IMR-90 (cell line): ENCODE measurements around the gene ZNF611. TPM values are rescaled to one million over a fixed set of nuclear protein-coding genes. Genes with fewer than 3 reads are reported as not detected.

Experiments
- ATAC-seq: fragments of 200-7000 bp; cut with Tn5 transposase; 2 replicates; pipeline ENCODE4 v1.9.1; 2020; ENCODE audit warnings: low read depth, mild to moderate bottlenecking, moderate library complexity
- BruUV-seq: library from RNA; stranded (reverse); fragments of 400-500 nt; replicated peaks from 2 replicates; lab custom pipeline; 2021; lab: Mats Ljungman, UMichigan
- CTCF ChIA-PET: fragments of 300-600 bp; formaldehyde crosslinking; extraction: SDS; loops from one replicate; lab custom pipeline; 2021; ENCODE audit warnings: antibody characterized with exemption; lab: Yijun Ruan, JAX
- POLR2A ChIA-PET: fragments of 300-600 bp; sonication (Branson Sonifier 250); formaldehyde crosslinking; loops from one replicate; lab custom pipeline; 2022; ENCODE audit warnings: antibody characterized with exemption; ENCODE audit not compliant: unreplicated experiment; lab: Charles Lee
- DNase-seq: peaks from one replicate; pipeline ENCODE4 v3.0.0; 2013
- H2AFZ ChIP-seq: replicated peaks from 2 replicates; pipeline ENCODE3; 2013; ENCODE audit warnings: low read length, mild to moderate bottlenecking; ENCODE audit not compliant: poor library complexity
- H2AK5ac ChIP-seq: 2 replicates; pipeline ENCODE4 v1.6.1; 2013; ENCODE audit warnings: low read depth, low read length, inconsistent platforms
- H2AK9ac ChIP-seq: replicated peaks from 2 replicates; pipeline ENCODE3; 2013; ENCODE audit warnings: mild to moderate bottlenecking, low read depth, low read length, moderate library complexity; ENCODE audit not compliant: poor library complexity
- H2BK120ac ChIP-seq: 2 replicates; pipeline ENCODE4 v1.6.1; 2013; ENCODE audit warnings: low read depth, low read length, inconsistent platforms
- H2BK15ac ChIP-seq: 3 replicates; pipeline ENCODE4 v1.6.1; 2013; ENCODE audit warnings: low read depth, low read length, inconsistent platforms
- H2BK20ac ChIP-seq: 2 replicates; pipeline ENCODE4 v1.6.1; 2013; ENCODE audit warnings: low read depth, mild to moderate bottlenecking, inconsistent platforms, low read length, moderate library complexity
- H2BK5ac ChIP-seq: 2 replicates; pipeline ENCODE4 v1.6.1; 2013; ENCODE audit warnings: mild to moderate bottlenecking, low read depth, low read length, inconsistent platforms; ENCODE audit not compliant: poor library complexity, severe bottlenecking
- H3K14ac ChIP-seq: replicated peaks from 2 replicates; pipeline ENCODE4 v1.6.1; 2013; ENCODE audit warnings: low read depth, low read length, inconsistent platforms
- H3K18ac ChIP-seq: 2 replicates; pipeline ENCODE4 v1.6.1; 2013; ENCODE audit warnings: low read depth, low read length, control low read depth
- H3K23ac ChIP-seq: 2 replicates; pipeline ENCODE4 v1.6.1; 2013; ENCODE audit warnings: low read depth, low read length, inconsistent platforms
- H3K27ac ChIP-seq: 2 replicates; pipeline ENCODE4 v1.5.1; 2013; ENCODE audit warnings: mild to moderate bottlenecking, control low read depth, low read length; ENCODE audit not compliant: insufficient read depth
- H3K27me3 ChIP-seq: 2 replicates; pipeline ENCODE4 v1.6.1; 2013; ENCODE audit warnings: low read length; ENCODE audit not compliant: control insufficient read depth, insufficient read depth
- H3K36me3 ChIP-seq: 2 replicates; pipeline ENCODE4 v1.6.1; 2013; ENCODE audit warnings: low read length, mixed read lengths; ENCODE audit not compliant: control insufficient read depth, insufficient read depth
- H3K4ac ChIP-seq: 2 replicates; pipeline ENCODE4 v1.6.1; 2013; ENCODE audit warnings: low read depth, low read length, inconsistent platforms
- H3K4me1 ChIP-seq: 2 replicates; pipeline ENCODE4 v1.6.1; 2013; ENCODE audit warnings: low read length, mixed read lengths; ENCODE audit not compliant: control insufficient read depth, insufficient read depth
- H3K4me2 ChIP-seq: 2 replicates; pipeline ENCODE4 v1.6.1; 2013; ENCODE audit warnings: low read depth, mild to moderate bottlenecking, control low read depth, low read length, moderate library complexity
- H3K4me3 ChIP-seq: 2 replicates; pipeline ENCODE4 v1.5.1; 2013; ENCODE audit warnings: low read depth, mild to moderate bottlenecking, control low read depth, low read length, moderate library complexity; ENCODE audit not compliant: insufficient read depth
- H3K56ac ChIP-seq: 2 replicates; pipeline ENCODE4 v1.6.1; 2013; ENCODE audit warnings: low read length, inconsistent platforms; ENCODE audit not compliant: insufficient read depth; ENCODE audit errors: extremely low read depth
- H3K79me1 ChIP-seq, 2 experiments: 2 replicates each; pipeline ENCODE4 v1.6.1; 2013; ENCODE audit warnings: low read length in 2 of 2, inconsistent platforms in 1 of 2, low read depth in 1 of 2
- H3K9ac ChIP-seq: 2 replicates; pipeline ENCODE4 v1.6.1; 2013; ENCODE audit warnings: low read depth, low read length, control low read depth
- H3K9me1 ChIP-seq: 2 replicates; pipeline ENCODE4 v1.6.1; 2013; ENCODE audit warnings: low read length, inconsistent platforms; ENCODE audit not compliant: insufficient read depth
- H3K9me3 ChIP-seq: 2 replicates; pipeline ENCODE4 v1.6.1; 2013; ENCODE audit warnings: low read length; ENCODE audit not compliant: control insufficient read depth, insufficient read depth
- H4K20me1 ChIP-seq: 2 replicates; pipeline ENCODE4 v1.6.1; 2013; ENCODE audit warnings: low read length, inconsistent platforms; ENCODE audit not compliant: insufficient read depth
- H4K5ac ChIP-seq: 2 replicates; pipeline ENCODE4 v1.6.1; 2013; ENCODE audit warnings: mild to moderate bottlenecking, low read depth, low read length, control low read depth
- H4K8ac ChIP-seq, 2 experiments: 2 replicates each; pipeline ENCODE4 v1.6.1; 2013; ENCODE audit warnings: low read depth in 2 of 2, low read length in 2 of 2, control low read depth in 1 of 2, inconsistent platforms in 1 of 2
- H4K91ac ChIP-seq: 2 replicates; pipeline ENCODE4 v1.6.1; 2013; ENCODE audit warnings: low read depth, low read length, inconsistent platforms; ENCODE audit not compliant: insufficient read depth
- BHLHE40 ChIP-seq: fragments of 150-350 bp; IDR thresholded peaks from 2 replicates; pipeline ENCODE4 v1.6.1; 2016; ENCODE audit warnings: mild to moderate bottlenecking, low read depth, low read length
- CEBPB ChIP-seq: IDR thresholded peaks from 2 replicates; pipeline ENCODE4 v1.6.1; 2012; ENCODE audit warnings: low read depth, low read length, improper control_type of control experiment
- CHD1 ChIP-seq: IDR thresholded peaks from 2 replicates; pipeline ENCODE4 v1.6.1; 2012; ENCODE audit warnings: low read depth, low read length, improper control_type of control experiment
- FOS ChIP-seq: fragments of 150-350 bp; IDR thresholded peaks from 2 replicates; pipeline ENCODE4 v1.6.1; 2016; ENCODE audit warnings: low read depth, low read length
- MAFK ChIP-seq: IDR thresholded peaks from 2 replicates; pipeline ENCODE4 v1.6.1; 2012; ENCODE audit warnings: low read depth, low read length, improper control_type of control experiment
- MAZ ChIP-seq: IDR thresholded peaks from 2 replicates; pipeline ENCODE4 v1.6.1; 2012; ENCODE audit warnings: low read depth, mild to moderate bottlenecking, low read length, improper control_type of control experiment, moderate library complexity, borderline replicate concordance
- MXI1 ChIP-seq: IDR thresholded peaks from 2 replicates; pipeline ENCODE4 v1.6.1; 2012; ENCODE audit warnings: low read depth, mild to moderate bottlenecking, low read length, moderate library complexity, borderline replicate concordance
- NFE2L2 ChIP-seq: fragments of 150-350 bp; IDR thresholded peaks from 2 replicates; pipeline ENCODE4 v1.6.1; 2016; ENCODE audit warnings: low read depth, mild to moderate bottlenecking, low read length
- POLR2A ChIP-seq: IDR thresholded peaks from 2 replicates; pipeline ENCODE4 v1.6.1; 2012; ENCODE audit warnings: mild to moderate bottlenecking, low read depth, low read length
- RAD21 ChIP-seq: IDR thresholded peaks from 2 replicates; pipeline ENCODE4 v1.6.1; 2012; ENCODE audit warnings: low read length, improper control_type of control experiment
- RCOR1 ChIP-seq: IDR thresholded peaks from 2 replicates; pipeline ENCODE4 v1.6.1; 2012; ENCODE audit warnings: mild to moderate bottlenecking, low read length, improper control_type of control experiment; ENCODE audit not compliant: insufficient replicate concordance
- RFX5 ChIP-seq: IDR thresholded peaks from 2 replicates; pipeline ENCODE4 v1.8.0; 2012; ENCODE audit warnings: low read depth, mild to moderate bottlenecking, low read length, moderate library complexity
- SMC3 ChIP-seq: fragments of 150-350 bp; IDR thresholded peaks from 2 replicates; pipeline ENCODE4 v1.6.1; 2016; ENCODE audit warnings: low read depth, mild to moderate bottlenecking, antibody characterized with exemption, low read length, moderate library complexity
- WGBS, 2 experiments: methylation state at CpG; one replicate each; pipeline versions ENCODE4 v1.1.5 to v1.1.7; 2013; ENCODE audit warnings: missing lambda C conversion rate in 2 of 2; ENCODE audit not compliant: insufficient read length in 1 of 2; ENCODE audit errors: extremely low coverage in 2 of 2; 5-methylcytosine and 5-hydroxymethylcytosine counted together
- dilution Hi-C: fragments of 300-500 bp; cut with HindIII; formaldehyde crosslinking; loops from one replicate; pipeline ENCODE4 v1.14.3; 2018; ENCODE audit warnings: low sequenced_read_pairs; ENCODE audit not compliant: unreplicated experiment
- in situ Hi-C: fragments of 300-500 bp; cut with MboI; formaldehyde crosslinking; loops from 3 replicates; pipeline ENCODE4 v1.14.3; 2019; ENCODE audit warnings: low sequenced_read_pairs, inconsistent platforms, mixed read lengths
- intact Hi-C: fragments of 100-400 bp; cut with micrococcal nuclease; formaldehyde crosslinking; loops from 2 replicates; pipeline ENCODE4 v1.10.0; 2022
- polyA plus RNA-seq, 3 experiments: library from polyadenylated mRNA; depleted of rRNA; stranded (reverse); fragments of >200 nt; gene quantifications; 2 replicates each; pipeline ENCODE4 v1.2.3, GENCODE V29; 2012; ENCODE audit warnings: low replicate concordance in 1 of 3
- total RNA-seq: library from RNA; depleted of rRNA; stranded (reverse); fragments of >200 nt; gene quantifications from 2 replicates; pipeline ENCODE4 v1.2.3, GENCODE V29; 2012
- TF ChIP-seq, protein P1 (sequence below): fragments of 150-350 bp; IDR thresholded peaks from 2 replicates; pipeline ENCODE4 v1.6.1; 2016; ENCODE audit warnings: low read depth, mild to moderate bottlenecking, low read length, moderate library complexity, borderline replicate concordance
- TF ChIP-seq, protein P2 (sequence below): fragments of 150-350 bp; IDR thresholded peaks from 2 replicates; pipeline ENCODE4 v1.6.1; 2017; ENCODE audit warnings: mild to moderate bottlenecking, antibody characterized with exemption, low read length, low read depth
- TF ChIP-seq, protein P3 (sequence below): conservative IDR thresholded peaks from 2 replicates; pipeline ENCODE4 v1.5.1; 2012; ENCODE audit warnings: mild to moderate bottlenecking, low read depth, low read length, improper control_type of control experiment

The ZNF611 gene
- total and polyA plus RNA-seq, 2 of the 4 experiments (the other 2 are of a cell fraction): 3.8 to 8.8 TPM

GRCh38 chr19:52670046-52670445 lies 64.8 kb downstream of the ZNF611 start:
- H4K5ac ChIP-seq: no peak overlapping the region
- no peak overlapping the region for H3K4ac ChIP-seq
- no peak overlapping the region for H4K8ac ChIP-seq
- no peak overlapping the region for H3K23ac ChIP-seq
- H2AK5ac ChIP-seq: no peak overlapping the region
- ATAC-seq (no peak), DNase-seq (no peak)
- H4K20me1 ChIP-seq: peaks cover 12% of the 10 kb centered on the region
- H3K14ac ChIP-seq: no peak overlapping the region
- H2AFZ ChIP-seq: no peak overlapping the region
- 0 out of 2 replicates have a peak, but pooled peaks cover 4% of the 10 kb centered on the region for H3K9me1 ChIP-seq
- H2BK5ac ChIP-seq: no peak overlapping the region
- intact Hi-C loops: no loop called here
- peaks cover 7% of the 10 kb centered on the region for H3K36me3 ChIP-seq
- TF ChIP-seq RCOR1: no peak
- no peak for TF ChIP-seq MAZ
- no peak for TF ChIP-seq CEBPB
- TF ChIP-seq CHD1: no peak
- TF ChIP-seq BHLHE40: no peak
- TF ChIP-seq, protein P1, sequence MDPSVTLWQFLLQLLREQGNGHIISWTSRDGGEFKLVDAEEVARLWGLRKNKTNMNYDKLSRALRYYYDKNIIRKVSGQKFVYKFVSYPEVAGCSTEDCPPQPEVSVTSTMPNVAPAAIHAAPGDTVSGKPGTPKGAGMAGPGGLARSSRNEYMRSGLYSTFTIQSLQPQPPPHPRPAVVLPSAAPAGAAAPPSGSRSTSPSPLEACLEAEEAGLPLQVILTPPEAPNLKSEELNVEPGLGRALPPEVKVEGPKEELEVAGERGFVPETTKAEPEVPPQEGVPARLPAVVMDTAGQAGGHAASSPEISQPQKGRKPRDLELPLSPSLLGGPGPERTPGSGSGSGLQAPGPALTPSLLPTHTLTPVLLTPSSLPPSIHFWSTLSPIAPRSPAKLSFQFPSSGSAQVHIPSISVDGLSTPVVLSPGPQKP: no peak
- TF ChIP-seq POLR2A: no peak
- no peak for TF ChIP-seq MXI1
- no peak for TF ChIP-seq NFE2L2
- no peak for TF ChIP-seq RFX5
- no peak for TF ChIP-seq FOS
- TF ChIP-seq, protein P2, sequence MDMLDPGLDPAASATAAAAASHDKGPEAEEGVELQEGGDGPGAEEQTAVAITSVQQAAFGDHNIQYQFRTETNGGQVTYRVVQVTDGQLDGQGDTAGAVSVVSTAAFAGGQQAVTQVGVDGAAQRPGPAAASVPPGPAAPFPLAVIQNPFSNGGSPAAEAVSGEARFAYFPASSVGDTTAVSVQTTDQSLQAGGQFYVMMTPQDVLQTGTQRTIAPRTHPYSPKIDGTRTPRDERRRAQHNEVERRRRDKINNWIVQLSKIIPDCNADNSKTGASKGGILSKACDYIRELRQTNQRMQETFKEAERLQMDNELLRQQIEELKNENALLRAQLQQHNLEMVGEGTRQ: no peak
- TF ChIP-seq, protein P3, sequence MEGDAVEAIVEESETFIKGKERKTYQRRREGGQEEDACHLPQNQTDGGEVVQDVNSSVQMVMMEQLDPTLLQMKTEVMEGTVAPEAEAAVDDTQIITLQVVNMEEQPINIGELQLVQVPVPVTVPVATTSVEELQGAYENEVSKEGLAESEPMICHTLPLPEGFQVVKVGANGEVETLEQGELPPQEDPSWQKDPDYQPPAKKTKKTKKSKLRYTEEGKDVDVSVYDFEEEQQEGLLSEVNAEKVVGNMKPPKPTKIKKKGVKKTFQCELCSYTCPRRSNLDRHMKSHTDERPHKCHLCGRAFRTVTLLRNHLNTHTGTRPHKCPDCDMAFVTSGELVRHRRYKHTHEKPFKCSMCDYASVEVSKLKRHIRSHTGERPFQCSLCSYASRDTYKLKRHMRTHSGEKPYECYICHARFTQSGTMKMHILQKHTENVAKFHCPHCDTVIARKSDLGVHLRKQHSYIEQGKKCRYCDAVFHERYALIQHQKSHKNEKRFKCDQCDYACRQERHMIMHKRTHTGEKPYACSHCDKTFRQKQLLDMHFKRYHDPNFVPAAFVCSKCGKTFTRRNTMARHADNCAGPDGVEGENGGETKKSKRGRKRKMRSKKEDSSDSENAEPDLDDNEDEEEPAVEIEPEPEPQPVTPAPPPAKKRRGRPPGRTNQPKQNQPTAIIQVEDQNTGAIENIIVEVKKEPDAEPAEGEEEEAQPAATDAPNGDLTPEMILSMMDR: no peak
- no peak for TF ChIP-seq SMC3
- TF ChIP-seq MAFK: no peak
- TF ChIP-seq RAD21: no peak
- no peak overlapping the region for H2BK15ac ChIP-seq
- H3K4me3 ChIP-seq: no peak overlapping the region
- no peak overlapping the region for H3K4me2 ChIP-seq
- no peak overlapping the region for H3K27ac ChIP-seq
- H3K18ac ChIP-seq: no peak overlapping the region
- in situ Hi-C loops: no loop called here
- H2BK20ac ChIP-seq: no peak overlapping the region
- ChIA-PET CTCF (no interaction called here), POLR2A (no interaction called here)
- 100% methylated on average over 1 of the region's 4 CpGs; no CpG with 5 or more reads in 1 of the 2 experiments for WGBS, 2 experiments
- no peaks in the 10 kb centered on the region for H3K27me3 ChIP-seq
- H2BK120ac ChIP-seq: no peak overlapping the region
- dilution Hi-C loops: no loop called here
- H3K4me1 ChIP-seq: peaks cover 4% of the 10 kb centered on the region; the same call in 1 of the 2 replicates
- BruUV-seq: no TSS peak
- no peak overlapping the region for H2AK9ac ChIP-seq
- peaks cover 21 to 46% of the 10 kb centered on the region in 2 experiments for H3K79me1 ChIP-seq
- H4K91ac ChIP-seq: no peak overlapping the region
- no peak overlapping the region for H3K56ac ChIP-seq
- no peak overlapping the region for H3K9ac ChIP-seq
- no peaks in the 10 kb centered on the region for H3K9me3 ChIP-seq
